Fibroblast of gingiva (primary cell): ENCODE data around the gene ZNF367.

Experiments
- DNase-seq: peaks from one replicate; pipeline ENCODE4 v3.0.0-alpha.2; 2011; ENCODE audit warnings: low read depth

The ZNF367 gene

DNA sequence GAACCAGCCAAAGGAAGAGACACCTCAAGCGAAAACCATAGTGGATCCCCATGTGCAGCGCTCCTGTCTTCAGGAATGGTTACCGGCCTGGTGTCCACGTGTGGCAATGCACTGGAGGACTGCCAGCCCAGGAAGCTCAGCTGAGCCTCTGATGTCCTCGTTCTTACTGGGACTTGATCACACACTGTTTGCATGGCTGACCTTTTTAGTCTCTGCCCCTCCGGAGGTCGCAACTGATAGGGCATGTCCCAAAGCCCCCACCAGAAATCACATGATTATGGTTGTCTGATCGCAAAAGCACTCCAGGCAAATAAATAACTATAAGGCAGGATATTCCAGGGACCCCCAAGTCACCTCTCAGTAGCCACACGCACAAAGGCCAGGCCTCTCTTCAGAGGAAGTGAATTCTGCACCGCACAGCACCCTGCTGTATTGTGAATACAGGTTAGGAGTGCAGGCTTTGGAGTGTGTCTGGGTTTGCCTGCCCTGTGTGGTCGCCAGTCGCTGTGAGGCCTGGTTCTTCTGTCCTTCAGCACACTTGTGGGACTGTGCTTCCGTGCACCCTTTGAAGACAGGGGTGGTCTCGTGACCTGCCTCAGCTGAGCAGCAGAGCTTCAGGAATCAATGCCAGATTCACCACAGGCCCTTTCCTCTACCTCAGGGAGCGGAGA is 18.4 kb upstream of the ZNF367 start:
- no peak for DNase-seq

DNA sequence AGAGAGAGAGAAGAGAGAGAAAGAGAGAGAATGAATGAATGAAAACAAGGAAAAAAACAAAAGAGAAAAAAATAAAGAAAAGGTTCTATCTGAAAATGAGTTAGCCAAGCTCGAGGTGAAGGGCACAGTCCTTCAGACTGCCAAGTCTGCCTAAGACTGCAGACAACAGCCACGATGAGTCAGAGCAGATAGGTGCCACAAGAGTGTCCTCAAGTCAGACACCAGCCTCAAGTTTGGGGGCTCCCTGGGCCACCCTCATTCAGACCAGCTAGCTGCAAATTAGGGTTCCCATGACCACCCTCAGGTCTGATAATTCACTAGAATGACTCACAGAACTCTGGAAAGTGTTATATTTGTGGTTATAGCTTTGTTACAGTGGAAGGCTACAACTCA is 17.9 kb upstream of the ZNF367 start:
- no peak for DNase-seq

DNA sequence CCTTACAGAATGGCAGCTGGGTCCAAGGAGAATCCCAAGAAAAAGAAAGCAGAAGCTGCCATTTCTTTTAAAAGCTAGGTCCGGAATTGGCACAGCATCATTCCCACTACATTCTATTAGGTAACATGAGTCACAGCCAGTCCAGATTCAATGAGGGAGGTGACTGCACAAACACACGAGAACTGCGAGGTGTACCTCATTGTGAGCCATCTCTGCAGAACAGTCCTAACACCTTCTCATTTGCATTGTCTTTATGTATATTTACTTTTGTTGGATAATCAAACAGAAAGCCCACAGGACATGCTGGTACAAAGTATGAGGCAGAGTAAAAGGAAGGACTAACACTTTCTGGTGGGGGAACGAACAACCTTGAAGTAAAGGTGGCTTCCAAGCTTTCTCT is 17.2 kb upstream of the ZNF367 start:
- no peak for DNase-seq

DNA sequence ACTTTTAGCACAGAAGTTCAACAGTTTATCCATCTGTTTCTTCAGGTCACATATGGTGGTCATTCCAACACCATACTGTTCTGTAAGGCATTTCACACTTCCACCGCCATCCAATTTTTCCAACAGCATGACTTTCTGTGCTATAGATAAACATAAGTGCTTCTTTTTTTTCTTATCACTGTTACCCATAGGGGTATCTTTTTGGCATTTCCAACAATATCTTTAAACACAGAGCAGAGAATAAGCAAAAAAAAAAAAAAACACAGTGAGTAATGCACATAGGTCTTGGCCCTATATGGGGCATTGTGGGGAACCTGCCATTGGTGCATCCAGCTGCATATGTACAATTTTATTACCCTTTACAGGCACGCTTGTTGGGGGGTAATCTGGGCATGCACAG is 12.2 kb upstream of the ZNF367 start:
- no peak for DNase-seq

DNA sequence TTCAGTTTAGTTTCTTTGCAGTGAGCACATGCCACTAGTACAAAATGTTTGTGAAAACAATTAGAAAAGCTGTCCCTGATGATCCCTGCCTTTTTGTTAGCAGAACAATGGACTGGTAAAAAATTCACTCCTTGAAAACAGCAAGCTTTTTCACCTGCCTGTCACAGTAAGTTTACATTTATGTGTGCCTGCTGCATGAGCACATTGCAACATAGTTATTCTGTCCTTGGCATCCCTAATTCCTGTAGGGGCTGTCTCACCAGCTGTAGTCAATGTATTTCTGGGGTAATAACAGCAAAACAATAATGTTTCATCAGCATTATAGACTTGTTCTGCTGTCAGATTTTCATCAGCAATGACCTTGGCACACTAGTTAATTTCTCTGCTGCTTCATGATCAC is 11.6 kb upstream of the ZNF367 start:
- no peak for DNase-seq

DNA sequence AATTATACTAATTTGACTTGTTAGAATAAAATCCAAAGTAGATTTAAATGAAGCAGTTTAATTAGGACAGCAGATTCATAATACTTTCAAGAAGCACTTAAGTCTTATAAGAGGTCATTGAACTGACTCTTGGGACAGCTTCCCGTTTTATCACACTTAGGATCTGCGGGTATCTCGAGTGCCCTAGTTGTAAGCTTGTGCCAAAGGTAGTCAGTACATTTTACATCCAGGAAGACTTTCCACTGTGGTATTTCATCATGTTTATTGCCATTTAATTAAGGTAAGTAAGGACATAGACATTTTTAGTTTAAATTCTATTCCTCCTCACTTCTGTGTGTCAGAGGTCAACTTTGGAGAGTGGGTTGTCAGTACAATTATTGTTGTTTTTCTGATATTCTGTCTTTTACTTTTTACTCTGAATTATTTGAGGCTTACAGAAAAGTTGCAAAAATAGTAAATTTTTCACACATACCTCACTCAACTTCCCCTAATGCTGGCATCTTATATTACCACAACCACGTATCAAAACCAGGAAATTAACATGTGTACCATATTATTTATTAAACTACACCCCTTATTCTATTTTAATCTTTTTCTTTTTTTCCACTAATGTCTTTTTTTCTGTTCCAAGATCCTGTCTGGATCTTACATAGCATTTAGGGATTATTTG is 7.5 kb upstream of the ZNF367 start:
- DNase-seq, result no peak

DNA sequence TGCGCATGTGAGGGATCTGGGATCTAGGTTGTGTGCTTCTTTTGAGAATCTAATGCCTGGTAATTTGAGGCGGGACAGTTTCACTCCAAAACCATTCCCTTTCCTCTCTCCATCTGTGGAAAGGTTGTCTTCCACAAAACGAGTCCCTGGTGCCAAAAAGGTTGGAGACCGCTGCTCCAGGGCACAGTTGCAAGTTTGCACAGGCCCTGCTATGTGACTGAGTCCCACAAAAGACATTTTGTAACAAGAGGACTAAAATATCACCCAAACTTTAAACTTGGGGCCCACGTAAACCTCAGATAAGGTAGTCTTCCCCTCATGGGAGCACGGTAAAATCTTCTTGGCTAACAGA is 5.8 kb upstream of the ZNF367 start:
- no peak for DNase-seq

DNA sequence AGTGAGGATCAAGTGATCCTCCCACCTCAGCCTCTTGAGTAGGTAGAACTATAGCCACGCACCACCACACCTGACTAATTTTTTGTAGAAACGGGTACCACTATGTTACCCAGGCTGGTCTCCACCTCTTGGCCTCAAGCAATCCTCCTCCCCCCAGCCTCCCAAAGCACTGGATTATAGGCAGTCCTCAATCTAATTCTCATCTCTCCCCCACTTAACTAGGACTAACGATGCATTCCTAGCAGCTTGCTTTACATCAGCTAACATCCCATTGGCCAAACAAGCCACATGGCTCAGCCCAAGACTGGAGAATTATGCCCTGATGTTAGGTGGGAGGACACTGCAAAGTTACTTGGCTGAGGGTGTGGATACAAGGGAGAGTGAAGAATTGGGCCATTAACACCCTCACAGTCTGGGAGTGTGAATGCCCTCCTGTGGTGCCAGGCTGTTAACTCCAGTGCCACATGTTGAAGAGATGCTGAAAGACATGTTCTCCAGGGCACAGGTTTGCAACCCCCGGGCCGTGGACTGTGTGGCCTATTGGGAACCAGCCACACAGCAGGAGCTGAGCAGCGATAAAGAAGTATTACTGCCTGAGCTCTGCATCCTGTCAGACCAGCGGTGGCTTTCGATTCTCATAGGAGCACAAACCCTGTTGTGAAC is 5.3 kb upstream of the ZNF367 start:
- DNase-seq, result no peak

DNA sequence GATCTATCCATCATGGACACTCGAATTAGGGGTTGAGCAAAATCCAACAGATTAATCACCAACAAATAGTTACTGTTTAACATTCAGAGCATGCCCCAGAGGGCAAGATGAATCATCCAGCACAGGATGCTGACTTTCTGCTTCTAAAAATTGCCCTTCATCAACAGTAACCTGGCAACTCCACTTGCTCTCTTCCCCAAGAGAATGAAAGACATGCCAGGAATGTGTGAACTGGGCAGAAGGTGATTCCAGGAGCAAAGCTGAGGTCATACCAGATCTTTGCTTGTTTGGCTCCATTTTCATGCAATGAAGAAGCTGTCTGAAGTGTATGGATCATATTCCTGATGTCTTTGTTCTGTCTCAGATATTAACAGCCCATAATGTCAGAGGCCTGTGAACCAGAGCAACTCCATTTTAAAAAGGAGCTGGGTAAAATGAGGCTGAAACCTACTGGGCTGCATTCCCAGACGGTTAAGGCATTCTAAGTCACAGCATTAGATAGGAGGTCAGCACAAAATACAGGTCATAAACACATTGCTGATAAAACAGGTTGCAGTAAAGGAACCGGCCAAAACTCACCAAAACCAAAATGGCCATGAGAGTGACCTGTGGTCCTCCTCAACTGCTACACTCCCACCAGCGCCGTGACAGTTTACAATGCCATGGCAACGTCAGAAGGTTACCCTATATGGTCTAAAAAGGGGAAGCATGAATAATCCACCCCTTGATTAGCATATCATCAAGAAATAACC is 2.5 kb upstream of the ZNF367 start:
- DNase-seq, result peak; percentile 97

DNA sequence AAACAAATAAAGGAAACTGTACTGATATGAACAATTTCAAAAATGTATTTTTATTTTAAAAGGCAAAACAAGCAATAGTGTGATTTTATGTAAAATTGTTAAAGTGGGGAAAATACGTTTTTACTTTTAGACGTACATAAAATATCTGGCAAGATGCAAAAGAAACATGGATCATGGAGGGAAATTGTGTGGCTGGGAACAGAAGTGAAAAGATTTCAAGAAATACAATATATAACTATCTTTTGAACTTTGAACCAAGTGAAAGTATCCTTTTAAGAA is 1.5 kb upstream of the ZNF367 start:
- DNase-seq, result no peak

DNA sequence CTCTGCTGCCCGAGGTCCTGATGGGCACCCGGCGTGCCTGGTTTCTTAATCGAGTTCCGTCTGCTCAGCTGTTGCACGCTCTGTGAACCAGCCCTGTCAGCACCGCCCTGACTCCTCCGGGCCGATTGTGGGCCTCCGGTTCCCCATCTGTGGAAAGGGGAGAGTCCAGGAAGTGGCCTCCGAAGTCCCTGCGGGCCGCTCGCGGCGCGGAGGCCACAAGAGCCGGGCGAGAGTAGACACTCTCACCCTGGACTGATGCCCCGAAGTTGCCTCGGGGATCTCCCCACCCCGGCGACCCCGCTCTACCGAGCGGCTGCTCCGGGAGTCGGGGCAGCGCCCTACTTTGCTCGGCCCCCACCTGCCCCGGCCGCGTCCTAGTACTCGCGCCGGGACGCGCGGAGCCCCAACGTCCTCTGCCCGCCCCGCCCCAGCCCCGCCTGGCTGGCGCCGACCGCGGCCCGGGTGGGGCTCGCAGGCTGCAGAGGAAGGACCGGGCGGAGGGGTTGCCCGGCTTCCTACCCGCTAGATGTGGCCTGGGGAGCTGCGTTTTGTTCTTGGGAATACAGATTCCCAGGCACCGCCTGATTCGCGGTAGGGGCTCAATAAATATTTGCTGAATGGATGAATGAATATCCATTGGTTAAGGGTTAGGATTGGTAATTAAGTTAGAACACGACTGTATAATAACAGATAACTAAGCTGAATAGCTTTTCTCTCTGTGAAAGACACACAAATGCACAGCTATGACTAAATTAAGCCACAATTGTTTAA is 935 bp upstream of the ZNF367 start:
- peak; percentile 64 for DNase-seq

DNA sequence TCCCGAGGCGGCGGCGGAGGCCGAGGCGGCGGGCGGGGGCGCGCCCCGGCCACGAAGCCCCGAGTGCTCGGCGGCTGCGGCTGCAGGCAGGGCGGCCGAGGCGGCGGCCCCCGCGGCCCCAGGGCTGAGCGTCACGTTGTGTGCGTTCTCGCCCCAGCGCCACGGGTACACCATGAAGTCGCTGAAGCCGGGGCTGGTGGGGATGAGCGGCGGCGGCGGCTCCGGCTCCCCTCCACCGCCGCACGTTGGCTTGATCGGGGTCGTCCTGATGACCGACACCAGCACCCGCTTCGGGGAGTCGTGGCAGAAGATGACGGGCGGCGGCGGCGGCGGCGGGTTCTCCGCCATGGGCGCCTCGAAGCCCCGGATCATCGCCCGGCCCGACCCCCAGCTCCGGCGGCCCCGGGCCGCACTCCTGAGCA is 498 bp downstream of the ZNF367 start:
- no peak for DNase-seq

DNA sequence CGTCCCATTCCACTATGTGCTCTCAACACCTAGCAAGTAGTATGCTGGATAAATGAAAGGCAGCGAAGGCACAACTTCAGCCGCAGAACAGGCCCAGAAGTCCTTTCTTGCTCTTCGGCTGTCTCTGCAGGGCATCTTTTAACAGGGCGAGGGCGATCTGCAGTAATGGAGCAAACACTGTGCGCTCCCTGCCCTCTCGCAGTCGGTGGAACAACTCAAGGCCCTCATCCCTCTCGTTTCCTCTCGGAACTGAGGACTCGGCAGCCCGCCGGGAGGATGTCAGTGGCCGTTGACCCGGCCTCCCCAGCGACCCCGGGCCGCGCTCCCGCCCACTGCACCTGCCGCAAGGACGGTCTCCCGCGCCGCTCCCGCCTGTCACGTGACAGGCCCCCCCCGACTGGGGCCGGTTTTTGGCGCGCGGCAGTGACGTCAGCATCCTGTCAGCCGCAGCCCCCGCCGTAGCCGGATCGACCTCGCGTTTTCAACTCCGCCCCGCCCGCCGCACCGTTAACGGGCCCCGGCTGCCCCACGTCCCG is 1.1 kb downstream of the ZNF367 start:
- peak; percentile 72 for DNase-seq

DNA sequence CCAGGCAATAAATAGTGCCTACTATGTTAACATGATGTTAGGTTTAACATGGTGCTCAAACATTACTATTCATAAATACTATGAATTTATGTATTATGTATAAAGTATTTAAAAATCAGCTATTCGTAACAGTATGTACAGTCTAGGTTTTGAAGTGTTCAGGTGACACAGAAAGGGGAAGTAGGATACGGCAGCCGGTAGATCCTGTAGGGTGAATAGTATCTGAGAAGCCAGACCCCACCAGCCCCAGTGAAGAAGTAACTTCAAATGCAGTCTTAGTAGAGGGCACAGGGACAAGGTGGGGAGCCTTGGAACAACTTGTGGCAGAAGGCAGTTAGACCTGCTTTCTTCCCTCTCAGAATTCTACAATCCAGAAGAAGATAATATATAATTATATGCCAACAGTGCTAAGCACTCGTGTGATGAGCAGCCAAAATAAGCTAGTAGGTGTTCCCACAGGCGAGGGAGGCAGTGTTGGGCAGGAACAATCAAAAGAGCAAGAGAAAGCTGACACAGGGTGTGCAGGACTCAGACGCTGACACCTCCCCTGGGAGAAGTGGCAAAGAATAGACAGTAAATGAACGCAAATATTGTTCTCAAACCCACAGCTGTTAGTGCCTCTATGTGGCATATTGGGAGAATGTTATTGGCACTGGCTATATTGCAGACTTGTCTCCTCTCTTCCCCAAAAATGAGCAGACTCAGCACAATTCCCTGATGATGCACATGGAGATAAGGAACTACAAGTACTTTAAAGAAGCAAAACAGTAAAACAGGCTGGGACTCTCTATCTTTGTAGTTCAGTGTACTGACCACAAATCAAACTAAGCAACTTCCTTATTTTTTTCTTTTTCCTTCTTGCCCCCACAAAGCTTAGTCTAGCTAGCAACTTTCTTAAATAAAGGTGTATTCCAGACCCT is 4.6 kb downstream of the ZNF367 start:
- DNase-seq, result no peak

DNA sequence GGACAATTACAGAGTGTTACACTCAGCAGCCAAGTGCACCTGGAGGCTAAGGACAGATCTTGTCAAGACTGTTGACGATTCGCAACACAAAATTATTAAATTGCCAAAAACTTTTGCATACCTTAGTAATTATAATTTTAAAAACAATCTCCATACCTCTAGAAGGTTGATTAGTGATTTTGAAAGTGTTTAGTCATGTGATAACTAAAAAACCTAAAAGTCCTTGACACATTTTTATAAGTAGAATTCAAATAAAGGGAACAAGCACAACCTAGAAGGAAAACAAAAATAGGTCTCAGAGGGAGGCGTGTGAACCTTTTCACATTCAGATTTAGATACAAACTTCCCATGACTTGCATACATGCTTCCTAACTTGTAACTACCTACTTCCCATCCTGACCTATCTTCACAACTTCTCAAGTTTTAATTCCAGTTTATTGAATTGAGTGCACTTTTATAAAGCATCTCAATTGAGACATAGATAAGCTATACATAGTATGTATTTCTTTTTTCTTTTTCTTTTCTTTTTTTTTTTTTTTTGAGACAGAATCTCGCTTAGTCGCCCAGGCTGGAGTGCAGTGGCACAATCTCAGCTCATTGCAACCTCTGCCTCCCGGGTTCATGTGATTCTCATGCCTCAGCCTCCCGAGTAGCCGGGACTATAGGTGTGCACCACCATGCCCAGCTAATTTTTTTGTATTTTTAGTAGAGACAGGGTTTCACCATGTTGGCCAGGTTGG is 5.8 kb downstream of the ZNF367 start:
- no peak for DNase-seq

DNA sequence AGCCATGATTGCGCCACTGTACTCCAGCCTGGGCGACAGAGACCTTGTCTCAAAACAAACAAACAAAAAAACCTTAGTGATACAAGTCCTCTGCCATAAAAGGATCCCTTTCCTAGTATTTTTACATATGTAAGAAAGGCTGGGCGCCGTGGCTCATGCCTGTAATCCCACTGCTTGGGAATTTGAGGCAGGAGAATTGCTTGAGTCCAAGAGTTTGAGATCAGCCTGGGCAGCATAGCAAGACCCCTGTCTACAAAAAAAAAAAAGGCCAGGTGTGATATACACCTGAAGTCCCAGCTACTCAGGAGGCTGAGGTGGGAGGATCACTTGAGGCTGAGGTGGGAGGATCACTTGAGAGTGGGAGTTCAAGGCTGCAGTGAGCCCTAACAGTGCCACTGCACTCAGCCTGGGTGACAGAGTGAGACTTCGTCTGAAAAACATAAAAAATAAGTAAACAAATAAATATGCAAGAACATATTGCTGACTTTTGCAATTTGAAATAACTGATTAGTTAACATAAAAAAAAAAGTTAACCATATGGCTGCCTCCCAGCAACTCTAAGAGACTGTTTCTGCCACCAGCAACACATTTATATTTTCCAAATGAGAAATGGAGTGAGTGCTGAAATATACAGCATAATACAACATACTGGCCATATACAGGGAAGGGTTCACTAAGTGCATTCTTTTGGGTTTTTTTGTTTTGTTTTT is 6.9 kb downstream of the ZNF367 start:
- DNase-seq, result no peak

DNA sequence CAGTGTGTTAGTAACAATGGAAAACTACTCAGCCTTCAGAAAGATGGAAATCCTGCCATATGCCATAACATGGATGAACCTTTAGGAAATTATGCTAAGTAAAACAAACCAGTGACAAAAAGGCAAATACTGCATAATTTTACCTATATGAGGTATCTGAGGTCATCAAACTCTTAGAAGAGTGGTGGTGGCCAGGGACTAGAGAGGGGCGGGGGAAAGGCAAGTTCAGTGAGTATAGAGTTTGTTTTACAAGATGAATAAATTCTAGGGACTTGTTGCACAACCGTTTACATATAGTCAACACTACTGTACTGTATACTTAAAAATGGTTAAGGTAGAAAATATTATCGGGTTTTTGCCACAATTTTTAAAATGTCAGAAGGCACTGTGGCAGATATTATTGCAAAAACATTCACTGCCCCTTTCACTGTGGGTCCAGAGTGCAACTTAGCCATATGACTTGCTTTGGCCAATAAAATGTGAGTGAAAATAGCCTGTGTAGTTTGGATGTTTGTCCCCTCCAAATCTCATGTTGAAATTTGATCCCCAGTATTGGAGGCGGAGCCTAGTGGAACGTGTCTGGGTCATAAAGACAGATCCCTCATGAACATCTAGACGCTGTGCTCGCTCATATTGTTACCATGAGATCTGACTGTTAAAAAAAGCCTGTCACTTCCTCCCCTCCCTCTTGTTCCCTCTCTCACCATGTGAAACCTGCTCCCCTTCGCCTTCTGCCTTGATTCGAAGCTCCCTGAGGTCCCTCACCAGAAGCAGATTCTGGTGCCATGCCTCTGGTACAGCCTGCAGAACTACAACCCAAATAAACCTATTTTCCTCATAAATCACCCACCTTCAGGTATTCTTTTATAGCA is 9.5 kb downstream of the ZNF367 start:
- no peak for DNase-seq

DNA sequence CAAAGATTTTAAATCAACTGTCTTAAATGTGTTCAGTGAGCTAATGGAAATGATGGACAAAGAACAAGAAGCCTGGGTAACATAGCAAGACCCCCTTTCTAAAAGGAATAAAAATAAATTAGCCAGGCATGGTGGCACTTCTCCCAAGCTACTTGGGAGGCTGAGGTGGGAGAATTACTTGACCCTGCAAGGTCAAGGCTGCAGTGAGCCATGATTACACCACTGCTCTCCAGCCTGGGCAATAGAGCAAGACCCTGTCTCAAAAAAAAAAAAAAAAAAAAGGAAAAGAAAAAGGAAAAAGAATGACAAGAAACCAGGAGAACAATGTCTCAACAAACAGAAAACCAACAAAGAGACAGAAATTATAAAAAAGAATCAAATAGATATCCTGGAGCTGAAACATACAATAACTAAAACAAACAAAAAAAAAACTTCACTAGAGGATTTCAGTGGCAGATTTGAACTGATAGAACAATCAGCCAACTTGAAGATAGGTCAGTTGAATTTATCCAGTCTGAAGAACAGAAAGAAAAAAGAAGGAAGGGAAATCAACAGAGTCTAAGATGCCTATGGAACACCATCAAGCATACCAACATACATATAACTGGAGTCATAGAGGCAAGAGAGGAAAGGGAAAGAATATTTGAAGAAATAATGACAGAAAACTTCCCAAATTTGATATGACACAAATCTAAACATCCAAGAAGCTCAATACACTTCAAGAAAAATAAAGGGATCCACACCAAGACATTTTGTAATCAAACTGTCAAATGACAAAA is 17.8 kb downstream of the ZNF367 start:
- DNase-seq, result no peak
